Smooth muscle cell (in vitro differentiated cells): ENCODE results near the gene AQP3. TPM values are rescaled to one million over a fixed set of nuclear protein-coding genes. Genes with fewer than 3 reads are reported as not detected.
"Not testable (repeated sequence)": the region's sequence is repeated elsewhere in the genome, so short reads cannot be mapped to it uniquely, and the experiment has no call there.

ENCODE experiments used
- DNase-seq: peaks from one replicate; lab custom pipeline; 2025; ENCODE audit not compliant: unreplicated experiment; lab: John Stamatoyannopoulos, UW
- H2AFZ ChIP-seq: fragments of 200-600 bp; sonication (generic); 2 replicates; pipeline ENCODE4 v1.6.0; 2016; ENCODE audit warnings: antibody characterized with exemption, low read depth, mild to moderate bottlenecking
- H3F3A ChIP-seq: fragments of 200-600 bp; sonication (generic); 2 replicates; pipeline ENCODE4 v1.6.0; 2017; ENCODE audit warnings: antibody characterized with exemption, low read depth
- H3K27ac ChIP-seq: fragments of 200-600 bp; sonication (generic); 2 replicates; pipeline ENCODE4 v1.5.1; 2016; ENCODE audit warnings: low read depth, mild to moderate bottlenecking
- H3K27me3 ChIP-seq: fragments of 200-600 bp; sonication (generic); 2 replicates; pipeline ENCODE4 v1.6.1; 2016; ENCODE audit warnings: low read depth, mild to moderate bottlenecking
- H3K36me3 ChIP-seq: fragments of 200-600 bp; sonication (generic); 2 replicates; pipeline ENCODE4 v1.5.1; 2016; ENCODE audit warnings: low read depth
- H3K4me1 ChIP-seq: fragments of 200-600 bp; sonication (generic); 2 replicates; pipeline ENCODE4 v1.5.1; 2016; ENCODE audit warnings: low read depth
- H3K4me2 ChIP-seq: fragments of 200-600 bp; sonication (generic); 2 replicates; pipeline ENCODE4 v1.6.0; 2016; ENCODE audit warnings: mild to moderate bottlenecking
- H3K4me3 ChIP-seq: fragments of 200-600 bp; sonication (generic); 2 replicates; pipeline ENCODE4 v1.5.1; 2016; ENCODE audit warnings: mild to moderate bottlenecking
- H3K79me2 ChIP-seq: fragments of 200-600 bp; sonication (generic); 2 replicates; pipeline ENCODE4 v1.6.0; 2016; ENCODE audit warnings: low read depth, mild to moderate bottlenecking
- H3K9ac ChIP-seq: fragments of 200-600 bp; sonication (generic); 2 replicates; pipeline ENCODE4 v1.6.0; 2016; ENCODE audit warnings: low read depth
- H3K9me3 ChIP-seq: fragments of 200-600 bp; sonication (generic); replicated peaks from 2 replicates; pipeline ENCODE4 v1.5.1; 2016; ENCODE audit warnings: low read depth
- H4K20me1 ChIP-seq: fragments of 200-600 bp; sonication (generic); 2 replicates; pipeline ENCODE4 v1.6.0; 2016; ENCODE audit warnings: low read depth
- CTCF ChIP-seq: fragments of 200-600 bp; sonication (generic); IDR thresholded peaks from 2 replicates; pipeline ENCODE4 v1.5.1; 2017; ENCODE audit warnings: borderline replicate concordance, mild to moderate bottlenecking, antibody characterized with exemption; ENCODE audit not compliant: insufficient read depth, poor library complexity, severe bottlenecking
- WGBS: methylation state at CpG from one replicate; pipeline ENCODE4 v1.1.7; 2016; ENCODE audit warnings: low lambda C conversion rate; 5-methylcytosine and 5-hydroxymethylcytosine counted together
- polyA plus RNA-seq: library from polyadenylated mRNA; unstranded; fragments of >200 nt; fragmentation: Nextera tagmentation; extraction: Ambion mirVana; gene quantifications from 2 replicates; pipeline ENCODE4 v1.2.1, GENCODE V29; 2016
- total RNA-seq: library from RNA; depleted of rRNA; stranded (reverse); fragments of >200 nt; gene quantifications from 2 replicates; pipeline ENCODE4 v1.2.3, GENCODE V29; 2014

AQP3 gene
- total RNA-seq, result 20.9 and 33.3 TPM in 2 replicates
- polyA plus RNA-seq, result 29.3 and 30.8 TPM in 2 replicates

GRCh38 chr9:33446946-33447798 is at the start of gene AQP3:
Gene AQP3, minus strand, starts transcription at chr9:33447593. Its CDS starts 63 bp downstream, at chr9:33447530.
- TF ChIP-seq CTCF, result no peak
- under 1% methylated on average over 22 of the region's 50 CpGs for WGBS
- Histone ChIP-seq H3K9me3 (no peaks in the 10 kb centered on the region), H3K36me3 (no peaks in the 10 kb centered on the region), H3K27ac (peak within 1 kb of the TSS; percentile 42), H2AFZ (peak within 1 kb of the TSS; percentile 33), H3K27me3 (no peaks in the 10 kb centered on the region), H3K4me1 (peaks cover 15% of the 10 kb centered on the region), H3F3A (no peaks in the 10 kb centered on the region), H3K4me2 (peak within 1 kb of the TSS; percentile 91), H4K20me1 (no peaks in the 10 kb centered on the region), H3K79me2 (no peaks in the 10 kb centered on the region), H3K4me3 (peak within 1 kb of the TSS; percentile 55), H3K9ac (peak within 1 kb of the TSS; percentile 27)
- peak; percentile 34 for DNase-seq

GRCh38 chr9:33493819-33494218 is 46.4 kb upstream of the AQP3 start:
- H3K9me3 ChIP-seq, H3K36me3 ChIP-seq, H3K4me2 ChIP-seq, H3K79me2 ChIP-seq, H4K20me1 ChIP-seq, DNase-seq, H3K9ac ChIP-seq, H2AFZ ChIP-seq, H3K27ac ChIP-seq, H3F3A ChIP-seq, H3K4me1 ChIP-seq, H3K27me3 ChIP-seq, H3K4me3 ChIP-seq: not testable (repeated sequence)
- WGBS, result 52% methylated on average over 2 of the region's 2 CpGs

GRCh38 chr9:33489066-33489465 is 41.7 kb upstream of the AQP3 start:
- H3K9ac ChIP-seq, result no peak overlapping the region
- WGBS, result 67% methylated on average over 2 of the region's 2 CpGs

GRCh38 chr9:33485312-33485711 is 37.9 kb upstream of the AQP3 start:
- not testable (repeated sequence) for H3K4me3 ChIP-seq, H3K4me2 ChIP-seq, H3K9ac ChIP-seq, DNase-seq, H3K4me1 ChIP-seq, H3K27ac ChIP-seq, H3K79me2 ChIP-seq, H3K27me3 ChIP-seq, H3K36me3 ChIP-seq, H3K9me3 ChIP-seq, H2AFZ ChIP-seq, H4K20me1 ChIP-seq, H3F3A ChIP-seq

More at GRCh38 chr9:33489066-33489465, 41.7 kb upstream of the AQP3 start:
- Histone ChIP-seq H3K9me3 (no peaks in the 10 kb centered on the region), H3K79me2 (no peaks in the 10 kb centered on the region), H3F3A (no peaks in the 10 kb centered on the region), H3K27me3 (no peaks in the 10 kb centered on the region), H3K36me3 (no peaks in the 10 kb centered on the region), H3K4me2 (no peak overlapping the region), H3K27ac (peak overlapping the region; percentile 0), H3K4me3 (no peak overlapping the region), H2AFZ (no peak overlapping the region), H3K4me1 (no peaks in the 10 kb centered on the region), H4K20me1 (no peaks in the 10 kb centered on the region)
- no peak for TF ChIP-seq CTCF
- no peak for DNase-seq
